Cortex of kidney (tissue), 1 donor: Measurements from ENCODE around the gene COL26A1.

Source experiments
- DNase-seq: peaks from one replicate; lab custom pipeline; 2025; lab: John Stamatoyannopoulos, UW

COL26A1 gene

DNA sequence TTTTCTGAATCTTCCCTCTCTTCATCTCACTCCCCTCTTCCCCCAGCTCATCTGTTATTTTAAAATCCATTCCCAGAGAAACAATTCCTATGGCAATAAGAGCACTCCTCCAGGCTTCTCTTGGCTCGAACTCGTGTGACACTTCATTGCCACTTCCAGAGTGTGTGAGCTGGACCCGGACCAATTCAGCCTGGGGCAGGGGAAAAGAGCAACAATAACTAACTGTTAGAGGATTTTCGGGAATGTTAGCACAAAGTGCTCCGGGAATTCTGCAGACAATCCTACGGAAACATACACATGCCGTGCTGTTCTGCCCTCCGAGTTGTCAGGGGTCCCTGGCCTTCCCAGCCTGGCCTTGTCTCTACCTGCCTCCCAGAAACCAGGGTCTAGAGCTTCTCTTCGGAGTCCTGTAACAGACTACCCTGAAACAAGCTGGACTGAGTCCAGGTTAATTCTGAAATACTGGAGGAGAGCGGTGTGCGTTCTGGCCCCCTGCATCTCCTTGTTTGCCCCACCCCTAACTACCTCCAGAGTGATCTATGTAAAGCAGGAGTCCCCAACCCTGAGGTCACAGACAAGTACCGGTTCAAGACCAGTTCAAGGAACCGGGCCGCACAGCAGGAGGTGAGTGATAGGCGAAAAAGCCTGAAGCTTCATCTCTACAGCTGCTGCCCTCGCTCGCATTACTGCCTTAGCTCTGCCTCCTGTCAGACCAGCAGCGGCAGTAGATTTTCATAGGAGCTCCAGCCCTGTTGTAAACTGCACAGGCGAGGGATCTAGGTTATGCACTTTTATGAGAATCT lies 11.3 kb downstream of the COL26A1 start:
- no peak for DNase-seq

DNA sequence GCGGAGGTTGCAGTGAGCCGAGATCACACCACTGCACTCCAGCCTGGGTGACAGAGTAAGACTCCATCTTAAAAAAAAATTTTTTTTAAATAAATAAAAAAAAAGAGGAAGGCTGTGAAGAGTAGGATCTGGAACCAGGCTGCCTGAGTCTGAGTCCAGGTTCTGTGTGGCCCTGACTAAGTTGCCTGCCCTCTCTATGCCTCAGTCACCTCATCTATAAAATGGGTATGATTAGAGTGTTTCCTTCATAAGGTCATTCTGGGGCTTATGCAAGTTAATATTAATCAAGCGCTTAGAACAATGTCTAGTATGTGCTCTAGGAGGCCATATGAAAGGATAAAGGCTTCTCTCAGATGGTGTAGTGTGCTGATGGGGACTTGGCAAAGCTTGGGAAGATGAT lies 12.3 kb downstream of the COL26A1 start:
- DNase-seq, result no peak

DNA sequence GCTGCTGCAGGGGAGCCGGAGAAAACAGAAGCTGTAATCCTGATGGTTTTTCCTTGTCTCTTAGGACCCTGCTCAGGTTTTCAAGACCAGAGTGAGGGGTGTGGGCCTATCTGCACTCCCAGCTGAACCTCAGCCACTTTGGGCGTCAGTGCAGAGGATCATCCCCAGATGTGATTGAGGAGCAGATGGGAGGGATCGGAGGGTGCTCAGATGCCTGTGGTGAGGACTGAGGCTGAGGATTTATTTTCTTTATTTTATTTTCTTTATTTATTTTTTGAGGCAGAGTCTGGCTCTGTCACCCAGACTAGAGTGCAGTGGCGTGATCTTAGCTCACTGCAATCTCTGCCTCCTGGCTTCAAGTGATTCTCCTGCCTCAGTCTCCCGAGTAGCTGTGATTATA lies 13.9 kb downstream of the COL26A1 start:
- no peak for DNase-seq

DNA sequence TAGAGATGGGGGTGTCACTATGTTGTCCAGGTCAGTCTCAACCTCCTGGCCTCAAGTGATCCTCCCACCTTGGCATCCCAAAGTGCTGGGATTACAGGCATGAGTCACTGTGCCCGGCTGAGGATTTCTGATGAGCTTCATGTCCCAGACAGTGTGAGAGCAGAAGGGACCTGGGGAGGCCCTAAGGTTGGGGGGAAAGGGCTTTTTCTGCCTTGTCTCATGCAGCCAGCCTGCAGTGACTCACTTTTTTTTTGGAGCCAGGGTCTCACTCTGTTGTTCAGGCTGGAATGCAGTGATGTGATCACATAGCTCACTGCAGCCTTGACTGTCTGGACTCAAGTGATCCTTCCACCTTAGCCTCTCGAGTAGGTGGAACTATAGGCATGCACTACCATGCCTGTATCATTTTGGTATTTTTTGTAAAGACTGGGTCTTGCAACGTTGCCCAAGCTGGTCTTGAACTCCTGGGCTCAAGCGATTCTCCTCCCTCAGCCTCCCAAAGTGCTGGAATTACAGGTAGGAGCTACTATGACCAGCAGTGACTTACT lies 14.6 kb downstream of the COL26A1 start:
- no peak for DNase-seq

DNA sequence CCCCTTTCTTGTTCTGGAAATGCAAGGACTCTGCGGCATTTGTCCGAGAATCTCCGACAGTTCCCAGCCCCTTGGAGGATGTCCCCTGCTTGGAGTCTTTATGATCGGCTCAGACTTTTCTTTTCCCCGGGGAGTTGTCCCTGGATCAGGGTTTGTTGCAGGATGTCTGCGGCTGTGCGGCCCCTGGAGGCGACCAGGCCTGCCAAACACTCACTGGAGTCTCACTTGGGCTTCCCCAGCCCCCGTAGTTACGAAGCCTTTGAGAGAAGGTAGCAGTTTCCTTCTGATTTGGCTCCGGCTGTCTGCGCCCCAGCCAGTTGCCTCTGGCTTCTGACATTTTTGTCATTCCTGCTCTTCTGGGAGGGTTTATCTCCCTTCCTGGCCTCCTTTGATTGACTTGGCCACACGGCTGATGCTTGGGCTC lies 16.1 kb downstream of the COL26A1 start:
- no peak for DNase-seq

DNA sequence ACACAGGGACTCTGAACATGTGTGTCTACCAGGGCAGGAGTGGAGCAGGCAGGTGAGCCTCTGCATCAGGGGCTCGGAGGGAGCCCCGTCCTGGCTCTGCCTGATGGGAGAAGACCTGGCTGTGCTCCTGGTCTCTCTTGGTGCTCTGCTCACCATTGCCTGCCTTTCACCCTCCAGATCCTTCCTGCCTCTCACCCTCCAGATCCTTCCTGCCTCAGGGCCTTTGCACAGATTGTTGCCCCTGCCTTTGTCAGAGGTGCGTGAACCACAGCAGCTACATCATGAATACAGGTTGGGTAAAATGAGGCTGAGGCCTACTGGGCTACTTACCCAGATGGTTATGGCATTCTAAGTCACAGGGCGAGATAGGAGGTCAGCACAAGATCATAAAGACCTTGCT lies 16.6 kb downstream of the COL26A1 start:
- DNase-seq, result no peak

DNA sequence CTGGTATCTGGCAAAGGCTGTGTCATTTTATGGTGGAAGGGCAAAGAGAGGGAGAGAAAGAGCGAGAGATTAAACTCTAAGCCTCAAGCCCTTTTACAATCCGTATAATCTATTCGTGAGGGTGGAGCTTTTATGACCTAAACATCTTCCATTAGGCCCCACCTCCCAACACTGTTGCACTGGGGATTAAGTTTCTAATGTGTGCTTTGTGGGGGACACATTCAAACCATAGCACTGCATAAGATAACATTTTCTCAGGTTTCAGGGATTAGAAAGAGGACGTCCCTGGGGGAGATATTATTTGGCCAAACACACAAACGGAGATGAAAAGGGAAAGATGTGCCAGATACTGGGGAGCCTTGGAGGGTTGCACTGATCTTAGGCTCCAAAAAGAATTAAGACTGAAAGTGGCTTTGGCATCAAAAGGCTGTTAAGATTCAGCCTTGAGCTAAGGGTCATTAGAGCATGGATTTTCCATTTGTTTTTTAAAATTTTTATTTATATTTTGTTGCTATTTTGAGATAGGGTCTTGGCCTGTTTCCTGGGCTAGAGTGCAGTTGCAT lies 19.0 kb downstream of the COL26A1 start:
- no peak for DNase-seq

DNA sequence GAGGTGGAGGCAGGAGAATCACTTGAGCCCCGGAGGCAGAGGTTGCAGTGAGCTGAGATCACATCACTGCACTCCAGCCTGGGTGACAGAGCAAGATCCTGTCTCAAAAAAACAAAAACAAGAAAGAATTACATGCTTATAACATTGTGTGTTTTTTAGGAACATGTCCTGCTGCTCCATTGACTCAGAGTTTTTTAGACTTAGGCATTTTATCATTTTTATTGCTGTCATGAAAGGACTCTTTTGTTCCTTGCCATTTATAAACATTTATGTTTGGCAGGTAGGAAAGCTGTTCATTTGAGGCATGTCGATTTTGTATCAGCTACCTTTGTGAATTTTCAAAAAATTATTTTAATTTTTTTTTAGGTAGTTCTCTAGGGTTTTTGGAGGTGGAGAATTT lies 20.3 kb downstream of the COL26A1 start:
- DNase-seq, result no peak

DNA sequence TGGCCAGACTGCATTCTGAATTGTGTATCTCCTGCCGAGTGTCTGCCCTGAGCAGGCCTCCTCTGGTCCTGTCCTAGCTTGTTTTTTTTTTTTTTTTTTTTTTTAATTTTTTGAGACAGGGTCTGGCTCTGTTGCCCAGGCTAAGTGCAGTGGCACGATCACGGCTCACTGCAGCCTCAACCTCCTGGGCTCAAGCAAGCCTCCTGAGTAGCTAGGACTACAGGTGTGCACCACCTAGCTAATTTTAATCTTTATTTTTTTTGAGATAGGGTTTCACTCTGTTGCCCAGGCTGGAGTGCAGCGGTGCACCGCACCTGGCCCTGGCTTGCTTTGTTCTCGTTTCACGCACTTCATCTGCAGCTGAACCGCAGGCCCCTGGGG lies 23.5 kb downstream of the COL26A1 start:
- DNase-seq, result no peak

DNA sequence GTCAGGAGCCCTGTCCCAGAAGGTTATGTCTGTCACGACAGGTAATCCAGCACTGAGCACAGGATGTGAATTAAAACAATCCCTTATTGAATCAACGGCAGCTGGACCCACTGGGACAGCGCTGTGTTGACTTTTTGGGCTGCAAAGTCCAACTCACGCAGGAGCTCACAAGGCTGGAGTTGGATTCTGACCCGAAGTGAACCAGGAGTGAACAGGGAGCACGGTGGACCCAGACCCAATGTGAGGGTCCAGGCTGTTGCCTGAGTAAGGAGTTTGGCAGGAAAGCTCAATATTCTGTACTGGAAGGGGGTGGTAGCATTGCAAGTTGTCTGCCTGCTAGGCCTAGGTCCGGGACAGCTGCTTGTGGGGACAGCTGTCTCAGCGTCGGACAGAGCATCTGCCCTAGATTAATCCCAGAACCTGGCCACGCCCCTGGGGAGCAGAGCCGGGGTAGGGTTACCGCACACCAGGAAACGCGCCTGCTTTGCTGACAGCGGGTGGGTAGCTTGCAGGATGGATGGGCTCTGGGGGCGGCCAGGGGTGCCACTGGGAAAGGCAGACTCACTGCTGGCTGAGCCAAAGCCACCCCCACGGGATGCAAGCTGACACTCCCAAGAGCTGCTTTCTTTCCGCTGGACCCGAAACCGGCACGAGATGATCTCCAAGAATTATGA lies 24.0 kb downstream of the COL26A1 start:
- no peak for DNase-seq

DNA sequence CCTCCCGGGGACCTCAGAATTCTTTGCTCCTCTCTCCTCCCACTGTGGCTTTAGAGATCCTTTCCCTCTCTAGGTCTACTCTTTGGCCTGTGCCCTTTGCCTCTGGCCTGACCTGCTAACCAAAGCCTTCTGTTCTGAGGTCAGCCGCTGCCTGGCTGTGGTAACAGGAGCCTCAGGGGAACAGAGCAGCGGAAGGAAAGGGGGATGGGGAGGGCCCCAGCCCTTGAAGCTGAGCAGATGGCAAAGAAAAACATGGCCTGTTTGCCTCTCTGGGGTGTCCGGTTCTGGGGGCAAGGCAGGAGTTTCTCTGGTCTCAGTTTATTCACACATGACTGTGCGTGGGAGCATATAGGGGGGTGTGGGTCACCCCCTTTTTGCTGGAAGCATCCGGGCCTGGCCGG lies 28.2 kb downstream of the COL26A1 start:
- no peak for DNase-seq

DNA sequence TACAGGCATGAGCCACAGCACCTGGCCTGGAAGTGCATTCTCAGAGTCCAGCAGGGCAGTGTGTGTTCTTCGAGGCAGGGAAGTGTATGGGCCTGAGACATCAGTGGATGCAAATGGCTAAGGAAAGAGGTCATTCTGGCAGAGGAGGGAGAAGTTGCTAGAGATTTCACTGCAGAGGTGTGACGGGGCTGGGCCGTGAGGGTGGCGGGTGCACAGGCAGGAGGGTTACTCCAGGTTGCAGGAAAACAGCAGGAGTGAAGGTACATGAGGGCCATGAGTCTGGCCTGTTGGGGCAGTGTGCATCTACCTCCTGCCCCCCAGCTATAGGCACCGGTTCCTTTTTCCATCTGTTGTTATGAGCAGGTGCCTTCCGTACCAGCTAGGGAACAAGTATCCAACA lies 29.3 kb downstream of the COL26A1 start:
- no peak for DNase-seq

DNA sequence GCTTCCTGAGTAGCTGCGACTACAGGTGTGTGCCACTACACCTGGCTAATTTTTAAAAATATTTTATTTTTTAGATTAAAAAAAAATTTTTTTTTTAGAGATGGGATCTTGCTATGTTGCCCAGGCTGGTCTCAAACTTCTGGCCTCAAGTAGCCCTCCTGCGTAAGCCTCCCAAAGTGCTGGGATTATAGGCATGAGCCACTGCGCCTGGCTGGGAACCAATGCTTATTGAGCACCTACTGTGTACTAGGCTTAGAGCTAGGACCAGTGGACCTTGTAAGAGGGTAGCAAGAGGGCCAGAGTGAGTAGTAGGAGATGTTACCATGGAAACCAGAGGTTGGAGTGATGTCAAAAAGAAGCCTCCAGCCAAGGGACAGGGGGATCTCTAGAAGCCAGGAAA lies 31.2 kb downstream of the COL26A1 start:
- no peak for DNase-seq

DNA sequence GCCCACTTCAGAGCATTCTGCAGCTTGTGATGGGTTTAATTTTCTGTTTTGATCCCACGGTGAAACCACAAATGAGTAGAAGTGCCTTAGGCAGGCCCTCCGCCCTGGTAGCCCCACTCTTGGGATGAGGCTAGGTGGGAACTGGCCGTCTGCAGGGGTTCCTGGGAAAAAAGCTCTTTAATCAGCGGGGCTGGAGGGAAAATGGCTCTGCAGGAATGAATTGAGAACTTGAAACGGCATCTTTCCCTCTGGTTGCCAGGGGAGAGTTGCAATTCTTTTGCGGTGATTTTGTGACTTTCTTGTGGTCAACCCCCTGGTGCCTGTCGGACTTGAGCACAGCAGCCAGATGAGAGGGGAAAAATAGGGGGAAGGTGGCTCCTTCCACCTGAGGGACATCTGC lies 32.7 kb downstream of the COL26A1 start:
- DNase-seq, result no peak

DNA sequence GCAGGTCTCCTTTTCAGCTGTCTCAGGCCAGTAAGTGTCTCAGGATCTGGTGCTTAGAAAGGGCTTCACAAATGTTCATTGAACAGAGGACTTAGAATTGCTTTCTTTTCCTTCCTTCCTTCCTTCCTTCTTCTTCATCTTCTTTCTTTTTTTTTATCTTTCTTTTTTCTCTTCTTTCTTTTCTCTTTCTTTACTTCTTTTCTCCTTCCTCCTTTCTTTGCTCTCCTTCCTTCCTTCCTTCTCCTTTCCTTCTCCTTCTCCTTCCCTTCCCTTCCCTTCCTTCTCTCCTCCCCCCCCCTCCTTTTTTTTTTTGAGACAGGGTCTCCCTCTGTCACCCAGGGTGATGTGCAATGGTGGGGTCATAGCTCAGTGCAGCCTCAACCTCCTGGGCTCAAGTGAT lies 34.6 kb downstream of the COL26A1 start:
- no peak for DNase-seq

DNA sequence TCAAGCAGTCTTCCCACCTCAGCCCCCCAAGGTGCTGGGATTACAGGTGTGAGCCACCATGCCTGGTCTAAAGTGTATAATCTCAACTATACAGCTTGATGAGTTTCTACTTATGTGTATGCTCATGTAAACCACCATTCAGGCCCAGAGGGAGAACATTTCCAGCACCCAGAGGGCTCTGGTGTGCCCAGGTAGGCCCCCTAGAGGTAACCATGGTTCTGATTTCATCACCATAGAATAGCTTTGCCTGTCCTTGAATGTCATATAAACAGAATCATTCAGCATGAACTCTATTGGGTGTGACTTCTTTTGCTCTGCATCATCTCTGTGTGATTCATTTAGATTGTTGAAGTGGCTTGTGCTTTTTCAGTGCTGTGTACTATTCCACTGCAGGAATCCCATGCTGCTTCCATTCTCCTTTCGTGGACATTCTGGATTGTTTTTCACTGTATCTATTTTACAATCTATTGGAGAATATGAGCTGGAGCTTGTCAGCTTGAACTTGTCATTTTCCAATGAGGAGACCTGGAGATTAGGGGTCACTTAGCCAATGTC lies 35.2 kb downstream of the COL26A1 start:
- DNase-seq, result no peak

DNA sequence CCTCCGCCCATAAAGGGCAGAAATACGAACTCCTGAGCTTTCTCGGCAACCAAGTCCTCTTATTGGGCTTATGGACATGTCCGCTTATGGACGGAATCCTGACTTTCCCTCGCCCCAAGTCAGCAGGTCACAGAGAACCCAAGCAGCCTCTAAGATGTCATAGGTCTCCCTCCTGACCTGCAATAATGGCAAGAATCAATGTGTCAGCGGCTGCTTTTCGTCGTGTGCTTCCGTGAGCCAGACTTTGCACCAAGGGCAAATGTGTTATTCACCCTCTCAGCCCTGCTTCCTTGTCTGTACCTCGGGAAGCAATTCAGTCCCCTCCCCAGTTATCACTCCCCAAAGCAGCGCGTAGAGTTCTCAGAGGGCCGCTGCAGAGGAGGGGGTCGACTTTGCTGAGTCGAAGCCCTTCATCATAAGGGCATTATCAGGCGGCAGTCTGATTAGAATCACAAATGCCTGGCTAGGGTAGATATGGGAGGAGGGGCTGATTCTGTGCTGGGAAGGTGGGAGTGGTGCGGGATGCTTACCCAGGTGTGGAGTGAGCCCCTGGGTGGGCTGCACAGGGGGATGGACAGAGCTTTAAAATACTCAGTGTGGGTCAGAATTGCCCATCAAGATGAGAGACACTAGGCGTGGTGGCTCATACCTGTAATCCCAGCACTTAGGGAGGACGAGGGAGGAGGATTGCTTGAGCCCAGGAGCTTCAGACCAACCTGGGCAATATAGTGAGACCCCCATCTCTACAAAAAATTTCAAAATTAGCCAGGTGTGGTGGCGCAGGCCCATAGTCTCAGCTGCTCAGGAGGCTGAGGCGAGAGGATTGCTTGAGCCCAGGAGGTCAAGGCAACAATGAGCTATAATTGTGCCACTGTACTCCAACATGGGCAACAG lies 36.0 kb downstream of the COL26A1 start:
- DNase-seq, result no peak

DNA sequence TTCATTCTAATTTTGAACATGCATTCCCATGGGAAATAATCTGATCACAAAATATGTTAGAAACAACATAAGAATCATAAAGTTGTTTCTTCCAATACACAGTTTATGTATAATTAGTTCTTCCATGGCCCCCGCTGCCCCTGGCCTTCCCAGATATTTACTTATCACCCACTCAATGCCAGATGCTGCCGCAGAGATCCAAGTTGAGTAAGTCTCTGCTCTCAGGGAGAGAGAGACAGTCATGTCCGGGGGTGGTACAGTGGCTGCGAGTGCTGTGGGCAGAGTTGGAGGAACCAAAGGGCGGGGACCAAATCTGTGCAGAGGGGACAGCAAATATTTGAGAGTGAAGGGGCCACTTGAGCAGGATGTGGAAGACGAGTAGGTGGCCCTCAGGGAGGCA lies 37.1 kb downstream of the COL26A1 start:
- no peak for DNase-seq

DNA sequence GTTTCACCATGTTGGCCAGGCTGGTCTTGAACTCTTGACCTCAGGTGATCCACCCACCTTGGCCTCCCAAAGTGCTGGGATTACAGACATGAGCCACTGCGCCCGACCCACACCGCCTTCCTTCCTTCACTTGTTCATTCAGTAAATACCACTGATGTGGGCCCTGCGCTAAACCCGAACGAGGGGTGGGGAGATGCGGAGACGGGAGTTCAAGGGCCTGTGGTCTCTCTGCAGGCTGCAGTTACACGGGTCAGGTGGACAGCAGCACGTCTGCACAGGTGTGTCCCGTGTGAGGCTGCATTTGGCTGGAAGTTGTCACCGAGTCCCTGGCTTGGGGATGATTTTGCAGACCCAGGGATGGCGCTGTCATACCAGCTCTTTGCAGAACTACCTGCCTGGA lies 38.1 kb downstream of the COL26A1 start:
- no peak for DNase-seq

DNA sequence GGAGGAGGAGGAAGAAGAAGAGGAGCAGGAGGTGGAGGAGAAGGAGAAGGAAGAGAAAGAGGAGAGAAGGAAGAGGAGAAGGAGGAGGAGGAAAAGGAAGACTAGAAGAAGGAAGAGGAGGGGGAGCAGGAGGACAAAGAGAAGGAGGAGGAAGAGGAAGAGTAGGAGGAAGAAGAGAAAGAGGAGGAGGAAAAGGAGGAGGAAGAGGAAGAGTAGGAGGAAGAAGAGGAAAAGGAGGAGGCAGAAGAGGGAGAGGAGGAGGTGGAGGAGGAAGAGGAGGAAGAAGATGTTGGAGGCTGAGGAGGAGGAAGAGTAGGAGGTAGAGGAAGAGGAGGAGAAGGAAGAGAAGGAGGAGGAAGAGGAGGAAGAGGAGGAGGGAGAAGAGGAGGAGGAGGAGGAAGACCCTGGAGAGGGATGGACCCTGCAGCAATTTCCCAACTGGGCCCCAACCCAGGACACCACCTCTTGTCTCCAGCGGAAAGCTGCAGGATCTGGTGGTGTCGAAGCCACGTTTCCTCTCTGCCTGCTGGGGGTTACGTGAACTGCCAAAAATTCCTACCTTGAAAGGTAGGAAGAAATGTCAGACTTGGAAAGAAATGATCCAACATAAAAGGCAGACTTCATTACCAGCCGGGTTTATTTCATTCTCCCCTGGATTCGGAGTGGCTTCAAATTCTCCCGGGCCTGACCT lies 38.9 kb downstream of the COL26A1 start:
- no peak for DNase-seq

DNA sequence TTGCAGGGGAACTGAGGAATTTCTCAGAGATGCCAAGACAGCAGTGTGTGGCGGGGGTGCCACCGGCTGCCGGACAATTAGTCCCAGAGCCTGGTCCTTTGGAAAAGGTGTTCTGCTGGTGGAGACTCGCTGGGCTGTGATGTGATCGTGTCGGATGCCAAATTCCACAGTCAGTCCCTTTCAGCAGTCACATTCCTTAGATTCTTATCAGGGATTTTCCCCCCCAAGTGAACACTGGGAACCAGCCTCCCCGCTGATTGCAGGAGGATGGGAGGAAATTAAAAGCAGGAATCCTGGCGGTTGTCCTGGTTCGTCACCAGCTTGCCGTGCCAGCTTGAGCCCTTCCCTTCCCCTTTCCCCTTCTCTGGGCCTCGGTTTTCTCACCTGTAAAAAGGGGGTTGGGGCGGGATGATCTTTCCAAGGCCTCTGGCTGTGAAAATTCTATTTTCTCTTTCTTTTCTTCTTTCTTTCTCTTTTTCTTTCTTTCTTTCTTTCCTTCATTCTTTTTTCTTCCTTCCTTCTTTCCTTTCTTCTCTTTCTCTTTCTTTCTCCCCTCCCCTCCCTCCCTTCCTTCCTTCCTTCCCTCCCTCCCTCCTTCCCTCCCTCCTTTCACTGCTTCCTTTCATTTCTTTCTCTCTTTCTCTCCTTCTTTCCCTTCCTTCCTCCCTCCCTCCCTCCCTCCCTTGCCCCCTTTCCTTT lies 39.6 kb downstream of the COL26A1 start:
- DNase-seq, result no peak
